T-helper 1 cell (primary cell): ENCODE results near the gene MRAP.

Experiments
- DNase-seq, 5 donors: peaks; one replicate each; pipeline ENCODE4 v3.0.0-alpha.2; 2012 to 2020

MRAP gene

GRCh38 chr21:32350211-32350980 lies 51.7 kb downstream of the MRAP start:
- no peak for DNase-seq

GRCh38 chr21:32350981-32351380 lies 52.3 kb downstream of the MRAP start:
- DNase-seq: no peak

GRCh38 chr21:32351428-32351827 lies 52.8 kb downstream of the MRAP start:
- DNase-seq: no peak

- DNase-seq: no peak
These were observed 53.9 kb downstream of the MRAP start for GRCh38 chr21:32352526-32352925.

GRCh38 chr21:32353002-32353711 lies 54.5 kb downstream of the MRAP start:
- DNase-seq: no peak

- DNase-seq: no peak
These were observed 58.3 kb downstream of the MRAP start for GRCh38 chr21:32356874-32357395.

- no peak for DNase-seq
These were observed 61.1 kb downstream of the MRAP start for GRCh38 chr21:32359719-32360260.

- DNase-seq: no peak
These were observed 61.8 kb downstream of the MRAP start for GRCh38 chr21:32360401-32360975.
